Activated CD4-positive, CD25-positive, alpha-beta regulatory T cell treated with anti-CD3 and anti-CD28 coated beads, Interleukin-2, amount 50 U/mL, for 72 hours (primary cell): ENCODE measurements around the gene RELA.

Experiments
- DNase-seq: peaks from one replicate; pipeline ENCODE4 v3.0.0; 2021

The RELA gene

DNA sequence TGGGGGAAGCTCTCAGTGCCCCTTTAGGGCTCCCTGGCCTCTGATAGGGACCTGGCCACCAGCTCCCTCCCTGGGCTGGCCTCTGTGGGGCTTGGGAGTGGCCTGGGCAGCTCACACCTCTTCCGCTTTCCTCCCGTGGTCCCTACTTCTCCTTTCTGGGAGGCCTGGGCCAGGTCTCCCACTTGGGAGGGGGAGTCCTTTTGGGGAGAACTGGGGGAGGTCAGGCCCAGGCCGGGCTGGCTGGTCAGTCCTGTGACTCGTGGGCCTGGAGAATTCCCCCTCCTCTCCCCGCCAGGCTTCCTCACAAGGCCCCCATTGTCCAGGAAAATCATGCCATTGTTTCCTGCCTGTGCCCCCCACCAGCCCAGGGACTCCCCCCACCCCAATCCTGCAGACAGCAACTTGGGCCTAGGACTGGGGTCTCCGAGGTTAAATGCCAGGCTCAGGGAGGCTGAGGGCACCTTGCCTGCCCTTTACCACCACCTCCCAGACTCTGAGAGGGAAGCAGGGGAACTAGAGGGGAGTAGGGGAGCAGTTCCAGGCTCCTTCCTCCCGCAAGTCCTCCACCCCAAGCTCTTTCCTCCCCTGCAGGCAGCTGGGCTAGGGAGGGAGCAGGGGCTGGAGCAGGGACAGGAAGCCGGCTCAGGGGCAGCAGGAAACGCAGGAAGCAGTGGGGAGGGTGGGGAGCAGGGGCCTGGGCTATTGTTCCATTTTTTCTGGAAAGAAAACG lies 51.5 kb downstream of the RELA start:
- DNase-seq, result no peak

GRCh38 chr11:65610404-65610803 lies 52.3 kb downstream of the RELA start:
- no peak for DNase-seq

DNA sequence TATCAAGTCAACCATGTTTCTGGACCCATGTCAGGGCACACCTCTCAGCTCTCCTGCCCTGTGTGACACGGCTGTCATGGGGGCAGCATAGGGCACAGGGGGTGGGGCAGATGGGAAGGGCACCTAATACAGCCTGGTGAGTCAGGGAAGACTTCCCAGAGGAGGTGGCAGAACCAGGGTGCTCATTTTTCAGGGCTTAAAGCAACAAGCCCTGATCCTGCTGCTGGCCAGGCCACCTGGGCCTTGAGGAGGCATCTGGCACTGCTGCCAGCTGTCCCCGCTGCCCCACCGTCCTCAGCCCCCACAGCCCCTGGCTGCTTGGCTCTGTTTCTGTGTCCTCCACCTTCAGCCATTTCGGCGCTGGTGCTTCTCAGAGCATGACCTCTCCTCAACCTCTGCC lies 53.1 kb downstream of the RELA start:
- no peak for DNase-seq

- DNase-seq, result no peak
Observed at GRCh38 chr11:65609229-65609628, 53.5 kb downstream of the RELA start.

GRCh38 chr11:65607614-65608426 lies 54.9 kb downstream of the RELA start:
- DNase-seq, result no peak

- no peak for DNase-seq
Observed at GRCh38 chr11:65606876-65607613, 55.7 kb downstream of the RELA start.

DNA sequence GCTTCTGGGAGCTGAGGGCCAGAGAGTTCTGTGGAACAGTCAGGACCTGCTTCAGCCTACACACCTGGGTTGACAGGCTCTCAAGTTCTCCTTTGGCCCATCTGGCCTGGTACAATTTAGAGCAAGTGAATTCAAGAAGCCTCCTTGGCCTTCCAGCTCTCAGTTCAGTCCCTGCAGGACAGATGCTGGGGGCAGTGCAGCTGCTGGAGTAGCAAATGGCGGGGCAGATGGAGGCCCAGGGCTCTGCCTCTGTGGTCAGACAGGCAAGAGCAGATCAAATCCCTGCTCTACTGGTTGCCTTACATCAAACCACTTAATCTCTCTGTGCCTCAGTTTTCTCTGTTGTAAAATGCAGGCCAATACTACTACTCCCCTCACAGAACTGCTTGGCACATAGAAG lies 58.5 kb downstream of the RELA start:
- DNase-seq, result no peak
